GM20000 (cell line): ENCODE data around the gene NRCAM.
"Not testable (repeated sequence)": the region's sequence is repeated elsewhere in the genome, so short reads cannot be mapped to it uniquely, and the experiment has no call there.

Source experiments
- DNase-seq: peaks from one replicate; pipeline ENCODE4 v3.0.0; 2012; ENCODE audit warnings: low spot score
- CTCF ChIP-seq: IDR thresholded peaks from 2 replicates; pipeline ENCODE4 v1.5.1; 2012; ENCODE audit warnings: mild to moderate bottlenecking, control low read depth; ENCODE audit errors: extremely low read depth, missing control alignments

Gene NRCAM

GRCh38 chr7:108406222-108406890 lies 49.9 kb downstream of the NRCAM start:
- DNase-seq: no peak

GRCh38 chr7:108404509-108405420 lies 51.5 kb downstream of the NRCAM start:
- TF ChIP-seq CTCF: no peak
- no peak for DNase-seq

More at GRCh38 chr7:108406222-108406890, 49.9 kb downstream of the NRCAM start:
- TF ChIP-seq CTCF: no peak

GRCh38 chr7:108403597-108404217 lies 52.5 kb downstream of the NRCAM start:
- no peak for TF ChIP-seq CTCF
- no peak for DNase-seq

- no peak for TF ChIP-seq CTCF
- no peak for DNase-seq
These were observed 53.4 kb downstream of the NRCAM start for GRCh38 chr7:108402865-108403264.

GRCh38 chr7:108396080-108396479 lies 60.2 kb downstream of the NRCAM start:
- DNase-seq: no peak
- TF ChIP-seq CTCF: no peak

GRCh38 chr7:108395426-108395825 lies 60.8 kb downstream of the NRCAM start:
- no peak for TF ChIP-seq CTCF
- DNase-seq: no peak

GRCh38 chr7:108393097-108393496 lies 63.1 kb downstream of the NRCAM start:
- not testable (repeated sequence) for DNase-seq

- not testable (repeated sequence) for DNase-seq
These were observed 68.5 kb downstream of the NRCAM start for GRCh38 chr7:108387686-108388085.
